Activated effector memory CD4-positive, alpha-beta T cell treated with Interleukin-2 at 50 U/mL for 16 hours (primary cell): ENCODE measurements around the gene PLEKHA5.

Experiments used
- DNase-seq: peaks from one replicate; pipeline ENCODE4 v3.0.0-alpha.2; 2020

The PLEKHA5 gene

GRCh38 chr12:19234981-19235871 is 105.7 kb downstream of the PLEKHA5 start:
- DNase-seq, result no peak

GRCh38 chr12:19236656-19237055 is 107.1 kb downstream of the PLEKHA5 start:
- DNase-seq, result no peak

GRCh38 chr12:19238540-19238939 is 109.0 kb downstream of the PLEKHA5 start:
- no peak for DNase-seq

GRCh38 chr12:19239102-19239501 is 109.6 kb downstream of the PLEKHA5 start:
- DNase-seq, result no peak

GRCh38 chr12:19239616-19240234 is 110.2 kb downstream of the PLEKHA5 start:
- no peak for DNase-seq

GRCh38 chr12:19242581-19242980 is 113.0 kb downstream of the PLEKHA5 start:
- no peak for DNase-seq

GRCh38 chr12:19243551-19243950 is 114.0 kb downstream of the PLEKHA5 start:
- no peak for DNase-seq

GRCh38 chr12:19244312-19244711 is 114.8 kb downstream of the PLEKHA5 start:
- no peak for DNase-seq

GRCh38 chr12:19245106-19245505 is 115.6 kb downstream of the PLEKHA5 start:
- no peak for DNase-seq

- no peak for DNase-seq
Measured at GRCh38 chr12:19245666-19246065, 116.1 kb downstream of the PLEKHA5 start.

GRCh38 chr12:19246933-19247332 is 117.4 kb downstream of the PLEKHA5 start:
- DNase-seq, result no peak

GRCh38 chr12:19248929-19249602 is 119.5 kb downstream of the PLEKHA5 start:
- no peak for DNase-seq

GRCh38 chr12:19251481-19252132 is 122.1 kb downstream of the PLEKHA5 start:
- DNase-seq, result no peak

GRCh38 chr12:19260135-19260534 is 130.6 kb downstream of the PLEKHA5 start:
- no peak for DNase-seq

GRCh38 chr12:19261773-19262172 is 132.2 kb downstream of the PLEKHA5 start:
- no peak for DNase-seq

- no peak for DNase-seq
Measured at GRCh38 chr12:19263672-19264071, 134.1 kb downstream of the PLEKHA5 start.

GRCh38 chr12:19273482-19274330 is 144.2 kb downstream of the PLEKHA5 start:
- DNase-seq, result peak; percentile 59

GRCh38 chr12:19276767-19277166 is 147.2 kb downstream of the PLEKHA5 start:
- no peak for DNase-seq

GRCh38 chr12:19277711-19278110 is 148.2 kb downstream of the PLEKHA5 start:
- DNase-seq, result no peak

GRCh38 chr12:19278407-19278806 is 148.9 kb downstream of the PLEKHA5 start:
- DNase-seq, result no peak

- DNase-seq, result no peak
Measured at GRCh38 chr12:19282133-19282699, 152.7 kb downstream of the PLEKHA5 start.

- no peak for DNase-seq
Measured at GRCh38 chr12:19284658-19285057, 155.1 kb downstream of the PLEKHA5 start.
